ENCODE measurements around the gene PLA2R1. TPM values are rescaled to one million over a fixed set of nuclear protein-coding genes. Genes with fewer than 3 reads are reported as not detected.

Gene PLA2R1
- total RNA-seq, 2 donors from 2014 or later = 3.2 to 6.7 TPM

GRCh38 chr2:159925975-159926374 lies 136.4 kb downstream of the PLA2R1 start:
- no peak overlapping the region for H3K4me3 ChIP-seq
- DNase-seq = no peak
- H3K4me1 ChIP-seq = no peaks in the 10 kb centered on the region
- no peaks in the 10 kb centered on the region for H3K36me3 ChIP-seq
- no peak overlapping the region for H3K27ac ChIP-seq
- intact Hi-C loops (cut with DNase I) = loop anchor here (10.0 kb wide), 1 partner anchor 111 kb away; no protein-coding TSS in a partner anchor
- no peaks in the 10 kb centered on the region for H3K27me3 ChIP-seq
- H3K9me3 ChIP-seq = no peaks in the 10 kb centered on the region
- H3K9ac ChIP-seq (ENCODE audit: low read depth in 2 of 2, low read length in 2 of 2) = no peak overlapping the region
- TF ChIP-seq, protein P1, sequence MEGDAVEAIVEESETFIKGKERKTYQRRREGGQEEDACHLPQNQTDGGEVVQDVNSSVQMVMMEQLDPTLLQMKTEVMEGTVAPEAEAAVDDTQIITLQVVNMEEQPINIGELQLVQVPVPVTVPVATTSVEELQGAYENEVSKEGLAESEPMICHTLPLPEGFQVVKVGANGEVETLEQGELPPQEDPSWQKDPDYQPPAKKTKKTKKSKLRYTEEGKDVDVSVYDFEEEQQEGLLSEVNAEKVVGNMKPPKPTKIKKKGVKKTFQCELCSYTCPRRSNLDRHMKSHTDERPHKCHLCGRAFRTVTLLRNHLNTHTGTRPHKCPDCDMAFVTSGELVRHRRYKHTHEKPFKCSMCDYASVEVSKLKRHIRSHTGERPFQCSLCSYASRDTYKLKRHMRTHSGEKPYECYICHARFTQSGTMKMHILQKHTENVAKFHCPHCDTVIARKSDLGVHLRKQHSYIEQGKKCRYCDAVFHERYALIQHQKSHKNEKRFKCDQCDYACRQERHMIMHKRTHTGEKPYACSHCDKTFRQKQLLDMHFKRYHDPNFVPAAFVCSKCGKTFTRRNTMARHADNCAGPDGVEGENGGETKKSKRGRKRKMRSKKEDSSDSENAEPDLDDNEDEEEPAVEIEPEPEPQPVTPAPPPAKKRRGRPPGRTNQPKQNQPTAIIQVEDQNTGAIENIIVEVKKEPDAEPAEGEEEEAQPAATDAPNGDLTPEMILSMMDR (IDR thresholded peaks at IDR 0.05) = no peak

DNA sequence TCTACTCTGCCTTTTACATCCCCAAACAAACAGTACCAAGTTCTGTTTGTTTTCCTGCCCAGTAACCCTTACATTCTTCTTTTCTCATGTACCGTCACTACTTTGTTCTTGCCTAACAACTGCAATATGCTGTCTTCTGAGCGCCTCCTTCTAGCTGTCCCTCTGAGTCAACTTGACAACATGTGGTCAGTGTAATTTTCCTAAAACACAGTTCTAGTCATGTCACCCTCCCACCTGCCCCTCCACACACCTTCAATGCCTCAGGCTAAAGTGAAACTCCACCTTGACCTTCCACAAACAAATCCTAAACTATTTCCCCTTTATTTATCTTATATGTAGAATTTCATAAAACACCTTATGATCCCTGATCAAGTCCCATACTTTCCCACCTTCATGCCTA lies 139.9 kb downstream of the PLA2R1 start:
- Histone ChIP-seq H3K9me3 (no peaks in the 10 kb centered on the region), H3K9ac (ENCODE audit: low read depth in 2 of 2, low read length in 2 of 2) (no peak overlapping the region), H3K27ac (no peak overlapping the region), H3K4me3 (no peak overlapping the region), H3K4me1 (no peaks in the 10 kb centered on the region), H3K36me3 (no peaks in the 10 kb centered on the region), H3K27me3 (no peaks in the 10 kb centered on the region)
- no peak for DNase-seq
- intact Hi-C loops (cut with DNase I) = loop anchor here (10.0 kb wide), 1 partner anchor 108 kb away; no protein-coding TSS in a partner anchor
- TF ChIP-seq, protein P1 (IDR thresholded peaks at IDR 0.05) = no peak

DNA sequence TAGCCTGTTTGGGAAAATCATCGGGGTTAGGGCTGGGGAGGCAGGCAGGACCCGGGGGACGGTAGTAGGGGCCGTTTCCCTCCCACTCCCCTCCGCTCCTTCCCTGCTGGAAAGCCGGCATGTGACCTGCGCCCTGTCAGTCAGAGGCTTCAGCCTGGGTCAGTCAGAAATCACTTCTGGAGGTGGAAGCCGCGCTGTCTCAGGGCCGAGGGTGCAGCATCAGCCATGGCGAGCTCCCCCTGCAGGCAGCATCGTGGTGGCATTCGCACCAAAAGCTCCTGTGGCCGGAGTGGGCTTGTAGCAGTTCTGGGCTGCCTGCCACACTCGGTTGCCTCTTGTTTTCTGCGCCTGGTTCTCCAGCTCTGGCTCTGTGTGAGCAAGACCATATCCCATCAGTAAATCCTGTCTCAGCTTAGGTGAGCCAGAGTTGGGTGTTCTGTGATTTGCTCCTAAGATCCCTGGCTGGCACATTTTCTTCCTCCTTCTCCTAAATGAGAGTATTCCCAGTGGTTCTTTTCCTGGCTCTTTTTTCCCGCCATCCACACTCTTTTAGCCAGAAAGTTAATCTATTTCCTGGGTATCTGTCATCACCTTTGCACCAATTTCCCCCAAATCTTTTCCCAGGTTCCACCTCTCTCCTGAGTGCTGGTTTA lies 140.5 kb downstream of the PLA2R1 start:
- Histone ChIP-seq H3K36me3 (no peaks in the 10 kb centered on the region), H3K9me3 (no peaks in the 10 kb centered on the region), H3K4me1 (no peaks in the 10 kb centered on the region), H3K4me3 (no peak overlapping the region), H3K27me3 (no peaks in the 10 kb centered on the region), H3K9ac (ENCODE audit: low read depth in 2 of 2, low read length in 2 of 2) (no peak overlapping the region), H3K27ac (no peak overlapping the region)
- intact Hi-C loops (cut with DNase I) = loop anchor here (10.0 kb wide), 1 partner anchor 107 kb away; no protein-coding TSS in a partner anchor
- peak; percentile 84 for DNase-seq
- TF ChIP-seq, protein P1 (IDR thresholded peaks at IDR 0.05) = peak; percentile 78

GRCh38 chr2:159916511-159916910 lies 145.9 kb downstream of the PLA2R1 start:
- no peak overlapping the region for H3K27ac ChIP-seq

DNA sequence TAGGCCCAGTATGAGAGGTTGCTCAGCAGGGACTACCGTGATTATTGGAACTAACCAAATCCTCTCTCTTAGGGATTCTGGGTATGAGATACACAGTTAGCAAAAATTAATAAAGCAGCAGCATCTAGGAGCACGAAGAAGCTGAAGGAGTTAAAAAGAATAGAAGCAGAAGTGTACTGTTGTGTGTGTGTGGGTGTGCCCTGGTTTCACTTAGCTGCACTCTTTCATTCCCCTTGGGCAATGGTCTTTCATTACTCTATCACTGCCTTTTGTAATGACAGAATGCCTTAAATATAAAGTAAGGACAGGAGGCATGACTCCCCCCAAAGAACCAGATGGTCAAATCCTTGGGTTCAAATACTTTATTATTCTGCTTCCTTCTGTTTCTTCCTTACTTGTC lies 148.5 kb downstream of the PLA2R1 start:
- TF ChIP-seq, protein P1 (IDR thresholded peaks at IDR 0.05) = no peak
- Histone ChIP-seq H3K27ac (no peak overlapping the region), H3K4me1 (no peaks in the 10 kb centered on the region), H3K9me3 (no peaks in the 10 kb centered on the region), H3K9ac (ENCODE audit: low read depth in 2 of 2, low read length in 2 of 2) (no peak overlapping the region), H3K36me3 (no peaks in the 10 kb centered on the region), H3K4me3 (no peak overlapping the region), H3K27me3 (no peaks in the 10 kb centered on the region)
- intact Hi-C loops (cut with DNase I) = no loop called here
- DNase-seq = no peak

More at GRCh38 chr2:159916511-159916910, 145.9 kb downstream of the PLA2R1 start:
- no peak overlapping the region for H3K4me3 ChIP-seq
- H3K9me3 ChIP-seq = no peaks in the 10 kb centered on the region
- H3K36me3 ChIP-seq = no peaks in the 10 kb centered on the region
- no peak overlapping the region for H3K9ac ChIP-seq (ENCODE audit: low read depth in 2 of 2, low read length in 2 of 2)
- TF ChIP-seq, protein P1 (IDR thresholded peaks at IDR 0.05) = no peak
- intact Hi-C loops (cut with DNase I) = no loop called here
- no peaks in the 10 kb centered on the region for H3K27me3 ChIP-seq
- no peaks in the 10 kb centered on the region for H3K4me1 ChIP-seq
- no peak for DNase-seq

All from colonic mucosa (tissue), 4 donors.